SU-DHL-6 (cell line): ENCODE results near the gene SORCS2.

ENCODE experiments used
- CTCF ChIP-seq: fragments of 200-600 bp; sonication (generic); IDR thresholded peaks from one replicate; pipeline ENCODE4 v1.5.1; 2017; ENCODE audit warnings: antibody characterized with exemption, mild to moderate bottlenecking, low read length, moderate library complexity; ENCODE audit not compliant: insufficient read depth, poor library complexity, severe bottlenecking
- EZH2phosphoT487 ChIP-seq: fragments of 200-600 bp; sonication (generic), shearing (Covaris generic); conservative IDR thresholded peaks from 2 replicates; pipeline ENCODE4 v1.6.1; 2018; ENCODE audit warnings: mild to moderate bottlenecking, antibody characterized with exemption, low read length, moderate library complexity, mixed read lengths

- no peak for TF ChIP-seq CTCF
- TF ChIP-seq EZH2phosphoT487 = no peak
Measured at GRCh38 chr4:7342223-7343080, 150.1 kb downstream of the SORCS2 start.
